Epithelial cell of esophagus (primary cell): ENCODE results near the gene ANXA8.
"Not testable (repeated sequence)": the region's sequence is repeated elsewhere in the genome, so short reads cannot be mapped to it uniquely, and the experiment has no call there.

Experiments
- DNase-seq: peaks from one replicate; pipeline ENCODE4 v3.0.0; 2010; ENCODE audit warnings: low read depth
- H3K4me3 ChIP-seq: 2 replicates; pipeline ENCODE4 v1.5.1; 2011; ENCODE audit warnings: mild to moderate bottlenecking, low read length, control low read depth

The ANXA8 gene, protein sequence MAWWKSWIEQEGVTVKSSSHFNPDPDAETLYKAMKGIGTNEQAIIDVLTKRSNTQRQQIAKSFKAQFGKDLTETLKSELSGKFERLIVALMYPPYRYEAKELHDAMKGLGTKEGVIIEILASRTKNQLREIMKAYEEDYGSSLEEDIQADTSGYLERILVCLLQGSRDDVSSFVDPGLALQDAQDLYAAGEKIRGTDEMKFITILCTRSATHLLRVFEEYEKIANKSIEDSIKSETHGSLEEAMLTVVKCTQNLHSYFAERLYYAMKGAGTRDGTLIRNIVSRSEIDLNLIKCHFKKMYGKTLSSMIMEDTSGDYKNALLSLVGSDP

DNA sequence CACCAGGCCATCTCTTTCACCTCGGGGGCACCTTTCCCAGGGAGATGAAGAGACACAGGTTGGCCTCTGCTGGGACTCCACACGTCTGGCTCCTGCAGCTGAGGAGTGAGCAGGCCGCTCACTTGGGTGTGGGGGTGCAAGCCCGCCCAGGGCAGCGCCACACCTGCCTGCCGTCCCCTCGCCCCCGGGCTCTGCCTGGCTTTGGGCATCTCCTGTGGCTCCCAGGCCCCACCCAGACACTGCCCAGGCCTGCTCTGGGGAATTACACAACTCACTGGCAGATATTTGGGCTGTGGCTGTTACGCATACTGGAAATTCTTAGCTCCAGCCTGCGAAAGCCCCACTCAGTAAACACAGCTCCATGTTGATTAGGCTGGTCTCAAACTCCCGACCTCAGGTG lies at the start of gene ANXA8:
ANXA8 (minus strand) TSS at position 193 of the 400 bp plus-strand sequence; CDS start at position 11, 182 bp downstream.
- peak; percentile 93 for DNase-seq
- H3K4me3 ChIP-seq: peak within 1 kb of the TSS; percentile 52

DNA sequence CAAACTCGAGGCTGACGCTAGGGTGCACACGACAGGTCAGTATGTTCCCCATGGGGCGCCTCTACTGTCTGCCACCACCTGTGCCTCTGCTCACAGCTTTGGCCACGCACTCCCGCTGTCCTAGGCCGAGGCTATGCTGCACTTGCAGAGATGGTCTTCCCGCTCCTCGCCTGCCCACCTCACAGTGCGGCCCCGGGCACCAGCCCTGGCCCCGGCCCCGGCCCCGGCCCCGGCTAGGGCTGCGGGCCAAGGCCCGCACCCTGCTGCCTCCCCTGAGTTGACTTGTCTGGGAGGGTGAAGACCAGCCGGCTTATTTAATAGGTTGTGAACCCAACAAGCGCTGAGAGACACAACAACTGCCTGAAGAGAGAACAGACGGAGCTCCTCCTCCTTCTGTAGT lies 39.6 kb upstream of the ANXA8 start, which contains the start of gene AGAP9:
AGAP9 (minus strand) TSS at position 164 of the 400 bp plus-strand sequence; CDS start at position 52, 112 bp downstream.
- not testable (repeated sequence) for H3K4me3 ChIP-seq, DNase-seq

DNA sequence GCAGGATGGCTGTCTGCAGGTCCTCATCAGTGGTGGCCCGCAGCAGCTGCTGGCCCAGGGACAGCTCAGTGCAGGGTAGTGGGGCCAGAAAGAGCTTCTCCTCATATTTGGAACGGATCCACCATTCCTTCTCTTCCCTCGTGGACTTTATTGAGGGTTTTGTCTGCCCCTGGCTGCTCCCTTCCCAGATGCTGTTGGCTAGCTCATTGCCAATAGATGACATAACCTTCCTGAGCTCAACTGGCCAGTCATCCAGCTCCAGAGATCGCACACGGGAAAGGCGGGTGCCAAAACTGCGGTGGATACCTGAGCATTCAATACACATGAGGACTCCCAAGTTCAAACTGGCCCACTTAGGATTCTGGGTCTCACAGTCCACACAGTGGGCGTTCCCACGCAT lies 18.4 kb upstream of the ANXA8 start:
- not testable (repeated sequence) for DNase-seq, H3K4me3 ChIP-seq

DNA sequence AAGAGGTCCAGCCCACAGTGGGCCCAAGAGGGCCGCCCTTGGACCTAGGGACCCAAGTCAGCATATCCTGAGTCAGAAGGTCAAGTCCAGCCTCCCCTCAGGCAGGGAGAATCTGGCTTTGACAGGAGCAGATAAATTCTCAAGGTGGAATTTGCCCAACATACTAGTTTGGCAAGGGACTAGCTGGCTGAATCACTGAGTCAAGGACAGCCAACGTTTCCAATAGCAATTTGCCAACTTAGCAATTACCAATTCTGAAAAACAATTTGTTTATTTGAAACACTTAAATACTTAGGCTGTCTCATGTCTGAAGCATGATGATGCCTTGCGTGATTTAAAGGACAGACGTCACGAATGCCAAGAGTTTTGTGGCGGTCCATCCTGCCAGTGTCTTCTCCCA lies 10.3 kb upstream of the ANXA8 start:
- not testable (repeated sequence) for DNase-seq, H3K4me3 ChIP-seq

DNA sequence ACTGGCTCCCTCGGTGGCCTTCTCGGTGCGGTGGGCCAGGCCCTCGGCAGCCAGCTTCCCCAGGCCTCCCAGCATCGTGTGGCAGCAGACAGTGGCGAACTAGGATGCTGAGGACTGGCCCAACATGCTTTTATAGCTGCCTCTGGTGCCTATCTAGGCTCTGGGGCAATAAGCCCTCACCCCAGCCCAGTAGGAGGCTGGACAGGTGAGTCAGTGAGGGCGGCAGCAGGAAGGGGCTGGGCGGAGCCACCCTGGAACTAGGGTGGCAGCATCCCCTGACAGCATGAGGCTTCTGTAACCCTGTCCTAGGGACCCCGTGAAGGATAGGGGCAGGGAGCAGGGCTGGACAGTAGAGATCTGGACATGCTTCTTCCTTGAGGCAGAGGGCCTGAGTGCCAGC lies 7.7 kb upstream of the ANXA8 start, which contains the start of gene FAM25G:
FAM25G (minus strand) TSS at position 101 of the 400 bp plus-strand sequence; CDS start at position 75, 26 bp downstream.
- not testable (repeated sequence) for DNase-seq, H3K4me3 ChIP-seq

DNA sequence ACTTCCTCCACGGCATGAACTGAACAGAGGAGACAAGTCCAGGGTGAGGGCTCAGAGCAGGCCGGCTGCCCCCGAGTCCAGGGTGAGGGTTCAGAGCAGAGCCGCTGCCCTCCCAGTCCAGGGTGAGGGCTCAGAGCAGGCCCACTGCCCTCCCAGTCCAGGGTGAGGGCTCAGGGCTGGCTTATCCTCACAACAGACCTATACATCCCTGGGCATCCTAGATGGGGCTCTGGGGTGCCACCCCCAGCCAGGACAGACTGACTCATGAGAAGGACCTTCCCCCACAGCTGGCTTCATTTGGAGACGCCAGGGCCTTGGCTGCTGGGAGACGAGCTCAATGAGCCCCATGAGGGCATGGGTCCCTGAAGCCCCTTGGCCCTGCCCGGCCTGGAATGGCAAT lies 5.7 kb upstream of the ANXA8 start:
- not testable (repeated sequence) for DNase-seq

DNA sequence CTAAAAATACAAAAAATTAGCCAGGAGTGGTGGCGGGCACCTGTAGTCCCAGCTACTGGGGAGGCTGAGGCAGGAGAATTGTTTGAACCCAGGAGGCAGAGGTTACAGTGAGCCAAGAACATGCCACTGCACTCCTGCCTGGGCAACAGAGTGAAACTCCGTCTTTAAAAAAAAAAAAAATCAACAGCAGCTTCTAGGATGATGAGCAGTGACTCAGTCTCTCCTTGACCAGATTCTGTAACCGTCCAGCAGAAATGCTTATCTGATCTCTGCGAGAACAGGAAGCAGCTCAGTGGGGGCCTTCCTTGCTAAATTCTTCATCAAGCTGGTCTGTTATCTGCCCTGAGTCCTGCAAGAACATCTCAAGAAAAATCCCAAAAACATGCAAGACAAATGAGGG lies 2.0 kb upstream of the ANXA8 start:
- DNase-seq: peak; percentile 24
- H3K4me3 ChIP-seq: not testable (repeated sequence)

More for the DNA sequence above, 5.7 kb upstream of the ANXA8 start:
- not testable (repeated sequence) for H3K4me3 ChIP-seq

DNA sequence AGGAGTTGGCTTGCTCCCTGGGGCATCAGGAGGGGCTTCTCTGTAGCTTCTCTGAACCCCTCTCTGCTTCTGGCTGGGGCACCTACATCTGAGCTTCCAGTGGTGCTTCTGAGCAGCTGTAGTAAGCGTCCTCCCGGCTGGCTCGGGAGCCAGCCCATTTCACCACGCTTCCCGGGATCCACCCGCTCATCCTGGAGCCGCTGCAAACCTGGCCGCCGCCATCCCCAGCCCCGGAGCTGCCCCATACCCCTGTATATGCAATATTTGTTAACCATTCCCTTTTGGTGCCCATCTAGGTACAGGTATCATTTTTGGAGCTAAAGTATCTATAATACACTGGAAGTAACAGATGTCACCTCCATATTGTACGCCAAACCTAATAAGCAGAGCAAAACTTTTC lies 871 bp upstream of the ANXA8 start:
- H3K4me3 ChIP-seq, DNase-seq: not testable (repeated sequence)

DNA sequence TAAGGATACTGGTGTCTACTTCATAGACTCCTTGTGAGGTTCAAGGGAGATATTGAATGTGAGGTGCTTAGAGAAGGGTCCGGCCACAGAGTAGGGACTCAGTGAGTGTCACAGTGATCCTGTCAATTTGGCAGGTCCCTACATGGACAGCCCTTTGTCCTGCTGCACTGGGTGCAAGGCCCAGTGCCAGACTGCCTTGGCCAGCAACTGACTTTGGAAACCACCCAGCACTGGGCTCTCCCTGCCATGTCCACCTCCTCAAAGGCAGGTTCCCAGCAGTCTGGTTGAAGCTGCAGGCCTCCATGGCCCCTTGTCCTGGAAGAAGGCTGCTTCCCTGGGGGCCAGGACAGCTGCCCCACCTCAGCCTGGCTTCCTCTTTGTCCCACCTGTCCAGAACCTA lies 1.5 kb downstream of the ANXA8 start:
- H3K4me3 ChIP-seq, DNase-seq: not testable (repeated sequence)

DNA sequence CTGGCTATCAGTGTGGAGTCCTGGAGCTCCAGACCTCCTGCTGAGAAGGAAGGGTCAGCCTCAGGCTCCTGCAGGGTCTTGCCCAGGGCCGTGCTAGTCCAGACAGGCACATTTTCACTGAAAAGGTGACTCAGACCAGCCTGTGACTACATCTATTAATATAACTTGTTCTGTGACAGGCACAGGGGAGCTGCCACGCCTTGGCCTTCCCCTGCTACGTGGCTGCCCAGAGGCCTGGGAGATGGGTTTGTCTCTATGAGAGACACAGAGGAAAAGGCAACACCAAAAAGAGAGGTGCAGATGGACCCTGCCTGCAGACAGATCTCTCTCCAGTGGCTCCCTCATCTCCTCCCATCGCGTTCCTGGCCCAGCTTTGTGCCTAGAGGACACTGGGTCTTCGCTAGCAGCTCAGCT lies 2.1 kb downstream of the ANXA8 start:
- peak; percentile 61 for DNase-seq
- peak overlapping the region; percentile 33 for H3K4me3 ChIP-seq

DNA sequence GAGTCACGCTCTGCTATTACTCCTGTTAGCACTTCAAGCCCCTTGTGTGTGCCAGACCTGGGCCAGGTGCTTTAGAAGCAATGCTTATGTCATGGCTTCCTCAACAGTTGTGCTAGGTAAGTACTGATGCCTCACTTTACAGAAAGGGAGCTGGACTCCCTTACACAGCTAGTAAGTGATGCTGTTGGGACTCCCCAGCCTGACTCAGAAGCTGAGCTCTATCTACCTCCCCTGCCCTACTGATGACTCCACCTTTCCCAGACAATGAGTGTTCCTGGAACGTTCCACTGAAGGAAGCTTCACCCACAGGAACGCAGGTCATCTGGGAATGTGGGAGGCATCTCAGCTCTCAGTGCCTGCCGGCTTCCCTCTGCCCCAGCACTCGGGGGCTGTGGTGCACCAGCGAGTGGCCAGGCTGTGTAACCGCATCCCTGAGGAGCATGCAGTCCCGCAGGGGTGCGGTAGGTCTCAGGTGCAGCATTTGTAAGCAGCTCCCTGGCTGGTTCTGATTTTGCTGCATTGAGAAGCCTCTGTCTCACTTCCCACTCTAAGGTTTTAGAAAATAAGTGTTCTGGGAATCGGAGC lies 2.6 kb downstream of the ANXA8 start:
- peak overlapping the region; percentile 31 for H3K4me3 ChIP-seq
- peak; percentile 75 for DNase-seq

DNA sequence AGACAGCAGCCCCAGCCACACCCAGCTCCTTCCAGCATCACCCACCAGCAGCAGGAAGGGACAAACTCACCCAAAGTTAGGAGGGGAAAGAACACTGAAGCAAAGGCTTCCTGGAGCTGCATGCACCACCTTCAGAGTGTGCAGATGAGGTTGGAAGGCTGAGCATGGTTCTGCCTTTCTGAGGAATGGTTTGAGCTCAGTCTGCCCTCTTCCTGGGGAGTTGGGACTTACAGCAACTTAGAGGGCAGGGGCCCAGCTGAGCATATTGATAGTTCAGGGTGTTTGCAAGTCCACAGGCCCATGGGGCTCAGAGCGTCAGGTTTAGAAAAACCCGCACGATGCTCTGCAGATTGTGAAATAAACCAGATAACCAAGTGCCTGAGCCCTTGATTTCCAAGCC lies 3.8 kb downstream of the ANXA8 start:
- not testable (repeated sequence) for DNase-seq, H3K4me3 ChIP-seq

DNA sequence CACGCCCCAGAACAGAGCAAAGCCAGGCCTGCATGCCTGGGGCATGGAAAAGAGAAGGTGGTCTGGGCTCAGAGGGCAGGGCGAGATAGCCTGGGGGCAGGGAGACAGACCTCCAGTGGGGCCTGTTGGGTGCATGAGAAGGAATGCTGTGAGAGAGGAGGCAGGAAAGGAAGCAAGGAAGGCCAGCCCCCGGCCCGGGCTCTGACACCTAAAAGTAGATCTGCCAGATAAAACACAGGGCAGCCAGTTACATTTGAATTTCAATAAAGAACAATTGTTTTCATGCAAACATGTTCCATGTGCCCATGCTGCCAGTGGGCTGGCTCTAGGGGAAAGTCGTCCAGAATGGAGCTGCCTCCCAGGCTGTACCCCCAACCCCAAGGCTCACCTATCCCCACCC lies 5.8 kb downstream of the ANXA8 start:
- not testable (repeated sequence) for DNase-seq, H3K4me3 ChIP-seq

DNA sequence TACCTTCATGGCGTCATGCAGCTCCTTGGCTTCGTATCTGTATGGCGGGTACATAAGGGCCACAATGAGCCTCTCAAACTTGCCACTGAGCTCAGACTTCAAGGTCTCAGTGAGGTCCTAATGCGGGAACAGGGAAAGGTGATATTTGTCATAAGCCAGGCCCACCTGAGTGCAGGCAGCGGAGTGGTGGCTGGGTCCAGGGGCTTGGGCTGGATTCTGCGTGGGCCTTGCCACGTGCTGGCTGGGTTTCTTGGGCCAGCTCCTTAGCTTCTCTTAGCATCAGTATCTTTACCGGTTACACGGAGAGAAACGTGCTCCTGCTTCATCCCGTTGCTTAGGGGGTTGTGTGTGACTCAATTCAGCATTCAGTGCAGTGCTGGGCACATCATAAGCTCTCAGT lies 6.8 kb downstream of the ANXA8 start:
- H3K4me3 ChIP-seq, DNase-seq: not testable (repeated sequence)

DNA sequence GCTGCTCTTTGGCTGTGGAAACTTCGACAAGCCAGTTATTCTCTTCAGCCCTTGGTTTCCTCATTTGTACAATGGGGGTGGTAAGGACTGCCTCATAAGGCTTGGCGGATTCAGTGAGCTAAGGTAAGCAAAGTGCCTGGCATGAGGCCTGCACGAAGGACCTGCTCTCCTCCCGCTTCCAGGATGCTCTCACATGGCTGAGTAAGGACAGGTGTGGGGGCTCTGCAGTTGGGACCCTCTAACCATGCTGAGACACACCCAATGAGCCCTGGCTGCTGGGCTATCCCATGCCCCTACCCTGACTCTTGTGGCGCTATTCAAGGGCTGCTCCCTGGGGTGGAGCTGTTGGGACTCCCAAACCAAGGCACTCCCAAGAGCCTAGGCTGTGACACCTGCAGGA lies 8.8 kb downstream of the ANXA8 start:
- H3K4me3 ChIP-seq, DNase-seq: not testable (repeated sequence)

DNA sequence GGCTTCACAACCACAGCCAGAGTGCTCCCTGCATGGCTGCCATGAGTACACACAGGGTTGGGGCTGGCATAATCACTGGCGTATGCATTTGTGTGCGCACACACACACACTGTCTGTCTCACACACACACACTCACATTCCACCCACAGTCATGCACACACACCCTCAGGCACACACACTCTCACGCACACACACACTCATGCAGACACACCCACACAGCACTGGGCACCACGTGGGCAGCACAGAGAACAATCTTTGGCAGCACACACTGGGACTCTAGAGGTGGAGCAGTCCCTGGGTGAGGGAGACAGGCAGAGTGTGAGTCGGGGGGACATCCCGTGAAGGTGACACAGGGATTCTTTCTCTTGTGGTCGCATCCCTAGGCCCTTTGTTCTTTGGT lies 10.4 kb downstream of the ANXA8 start:
- not testable (repeated sequence) for DNase-seq, H3K4me3 ChIP-seq

DNA sequence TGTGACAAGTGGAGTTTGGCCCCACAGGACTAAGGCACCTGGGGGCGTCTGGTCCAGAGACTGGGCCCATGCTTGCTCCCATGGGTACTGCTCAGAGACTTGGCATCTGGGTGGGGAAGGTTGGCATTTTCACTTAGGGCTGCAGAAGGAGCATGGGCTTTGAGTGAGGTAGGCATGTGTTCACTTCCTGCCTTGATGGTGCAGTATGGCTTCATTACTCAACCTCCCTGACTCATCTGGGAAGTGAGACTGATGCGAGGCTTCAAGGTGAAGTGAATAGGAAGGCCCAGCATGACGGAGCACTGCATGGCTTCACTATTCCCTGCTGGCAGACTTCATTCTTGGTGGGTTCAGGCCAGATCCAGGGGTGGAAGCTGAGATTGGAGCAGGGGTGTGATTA lies 11.3 kb downstream of the ANXA8 start:
- not testable (repeated sequence) for DNase-seq, H3K4me3 ChIP-seq

DNA sequence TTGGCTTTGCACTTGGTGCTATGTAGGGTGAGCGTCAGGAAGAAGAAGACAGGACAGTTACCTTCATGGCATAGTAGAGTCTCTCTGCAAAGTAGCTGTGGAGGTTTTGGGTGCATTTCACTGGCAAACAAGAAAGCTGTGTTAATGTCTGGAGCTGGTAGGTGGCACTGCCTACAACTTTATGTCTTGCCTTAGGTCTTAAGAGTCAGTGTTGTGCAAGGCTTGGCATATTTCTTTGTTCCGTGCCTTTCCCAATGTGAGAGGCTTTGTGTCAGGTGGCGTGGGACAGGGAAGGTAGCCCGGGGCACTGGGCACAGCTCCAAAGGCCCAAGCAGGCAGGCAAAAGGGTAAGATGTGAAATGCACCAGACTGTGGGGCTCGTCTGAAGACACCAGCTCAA lies 11.8 kb downstream of the ANXA8 start:
- DNase-seq, H3K4me3 ChIP-seq: not testable (repeated sequence)

DNA sequence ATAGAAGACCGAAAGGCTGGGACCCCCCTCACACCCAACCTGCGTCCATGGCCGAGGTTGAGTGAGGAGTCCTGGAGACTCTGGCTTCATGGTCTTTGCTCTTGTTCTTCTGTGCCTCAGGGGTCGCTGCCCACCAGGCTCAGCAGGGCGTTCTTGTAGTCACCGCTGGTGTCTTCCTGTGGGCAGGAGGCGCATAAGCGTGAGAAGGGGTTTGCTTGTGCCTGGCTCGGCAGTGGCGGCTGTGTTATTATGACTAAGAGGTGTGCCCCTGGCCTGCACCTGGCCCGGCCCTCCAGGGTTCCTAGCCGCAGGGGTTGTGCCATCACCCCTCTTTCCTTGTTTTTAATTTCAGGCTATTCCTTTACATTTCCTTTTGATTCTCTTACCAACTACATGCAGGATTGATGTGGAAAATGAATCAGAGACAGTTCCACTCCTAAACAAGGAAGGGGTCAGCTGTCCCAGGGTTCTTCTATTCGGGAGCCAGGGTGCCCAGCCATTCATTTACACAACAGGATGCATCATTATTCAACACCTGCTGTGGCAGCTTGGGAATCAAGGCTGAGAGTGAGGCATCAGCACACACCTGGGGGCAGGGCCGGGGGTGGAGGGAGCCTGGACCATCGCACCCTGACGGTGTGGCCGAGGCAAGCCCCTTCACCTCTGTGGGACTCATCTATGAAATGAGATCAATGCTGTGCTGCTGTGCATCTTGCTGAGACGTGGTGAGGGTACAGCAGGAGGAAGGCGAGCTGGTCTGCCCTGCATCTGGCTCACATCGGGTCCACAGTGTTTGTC lies 15.0 kb downstream of the ANXA8 start:
- H3K4me3 ChIP-seq, DNase-seq: not testable (repeated sequence)

DNA sequence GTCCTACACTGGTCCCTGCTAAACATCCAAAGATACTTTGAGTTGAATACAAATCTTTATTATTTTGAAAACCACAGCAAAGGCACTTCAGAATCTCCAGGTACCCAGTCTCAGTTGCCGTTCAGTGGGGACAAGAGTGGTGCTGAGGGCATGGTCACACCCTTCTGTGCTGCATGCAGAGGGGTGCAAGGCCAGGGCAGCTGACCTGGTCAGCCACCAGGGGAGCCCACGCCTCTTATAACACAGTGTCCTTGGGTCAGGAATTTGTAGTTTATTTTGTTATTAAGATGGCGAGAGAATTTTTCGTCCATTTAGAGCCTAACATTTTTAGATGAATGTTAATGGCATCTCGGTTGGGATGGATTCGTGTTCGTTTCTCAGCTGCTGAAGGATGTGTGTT lies 16.0 kb downstream of the ANXA8 start:
- DNase-seq, H3K4me3 ChIP-seq: not testable (repeated sequence)
